IMR-90 (cell line): Measurements from ENCODE around the gene ASF1A. TPM values are rescaled to one million over a fixed set of nuclear protein-coding genes. Genes with fewer than 3 reads are reported as not detected.

ENCODE experiments used
- ATAC-seq: fragments of 200-7000 bp; cut with Tn5 transposase; 2 replicates; pipeline ENCODE4 v1.9.1; 2020; ENCODE audit warnings: low read depth, mild to moderate bottlenecking, moderate library complexity
- BruUV-seq: library from RNA; stranded (reverse); fragments of 400-500 nt; replicated peaks from 2 replicates; lab custom pipeline; 2021; lab: Mats Ljungman, UMichigan
- CTCF ChIA-PET: fragments of 300-600 bp; formaldehyde crosslinking; extraction: SDS; loops from one replicate; lab custom pipeline; 2021; ENCODE audit warnings: antibody characterized with exemption; lab: Yijun Ruan, JAX
- POLR2A ChIA-PET: fragments of 300-600 bp; sonication (Branson Sonifier 250); formaldehyde crosslinking; loops from one replicate; lab custom pipeline; 2022; ENCODE audit warnings: antibody characterized with exemption; ENCODE audit not compliant: unreplicated experiment; lab: Charles Lee
- DNase-seq: peaks from one replicate; pipeline ENCODE4 v3.0.0; 2013
- H2AFZ ChIP-seq: replicated peaks from 2 replicates; pipeline ENCODE3; 2013; ENCODE audit warnings: low read length, mild to moderate bottlenecking; ENCODE audit not compliant: poor library complexity
- H2AK5ac ChIP-seq: 2 replicates; pipeline ENCODE4 v1.6.1; 2013; ENCODE audit warnings: low read depth, low read length, inconsistent platforms
- H2AK9ac ChIP-seq: replicated peaks from 2 replicates; pipeline ENCODE3; 2013; ENCODE audit warnings: mild to moderate bottlenecking, low read depth, low read length, moderate library complexity; ENCODE audit not compliant: poor library complexity
- H2BK120ac ChIP-seq: 2 replicates; pipeline ENCODE4 v1.6.1; 2013; ENCODE audit warnings: low read depth, low read length, inconsistent platforms
- H2BK15ac ChIP-seq: 3 replicates; pipeline ENCODE4 v1.6.1; 2013; ENCODE audit warnings: low read depth, low read length, inconsistent platforms
- H2BK20ac ChIP-seq: 2 replicates; pipeline ENCODE4 v1.6.1; 2013; ENCODE audit warnings: low read depth, mild to moderate bottlenecking, inconsistent platforms, low read length, moderate library complexity
- H2BK5ac ChIP-seq: 2 replicates; pipeline ENCODE4 v1.6.1; 2013; ENCODE audit warnings: mild to moderate bottlenecking, low read depth, low read length, inconsistent platforms; ENCODE audit not compliant: poor library complexity, severe bottlenecking
- H3K14ac ChIP-seq: replicated peaks from 2 replicates; pipeline ENCODE4 v1.6.1; 2013; ENCODE audit warnings: low read depth, low read length, inconsistent platforms
- H3K18ac ChIP-seq: 2 replicates; pipeline ENCODE4 v1.6.1; 2013; ENCODE audit warnings: low read depth, low read length, control low read depth
- H3K23ac ChIP-seq: 2 replicates; pipeline ENCODE4 v1.6.1; 2013; ENCODE audit warnings: low read depth, low read length, inconsistent platforms
- H3K27ac ChIP-seq: 2 replicates; pipeline ENCODE4 v1.5.1; 2013; ENCODE audit warnings: mild to moderate bottlenecking, control low read depth, low read length; ENCODE audit not compliant: insufficient read depth
- H3K27me3 ChIP-seq: 2 replicates; pipeline ENCODE4 v1.6.1; 2013; ENCODE audit warnings: low read length; ENCODE audit not compliant: control insufficient read depth, insufficient read depth
- H3K36me3 ChIP-seq: 2 replicates; pipeline ENCODE4 v1.6.1; 2013; ENCODE audit warnings: low read length, mixed read lengths; ENCODE audit not compliant: control insufficient read depth, insufficient read depth
- H3K4ac ChIP-seq: 2 replicates; pipeline ENCODE4 v1.6.1; 2013; ENCODE audit warnings: low read depth, low read length, inconsistent platforms
- H3K4me1 ChIP-seq: 2 replicates; pipeline ENCODE4 v1.6.1; 2013; ENCODE audit warnings: low read length, mixed read lengths; ENCODE audit not compliant: control insufficient read depth, insufficient read depth
- H3K4me2 ChIP-seq: 2 replicates; pipeline ENCODE4 v1.6.1; 2013; ENCODE audit warnings: low read depth, mild to moderate bottlenecking, control low read depth, low read length, moderate library complexity
- H3K4me3 ChIP-seq: 2 replicates; pipeline ENCODE4 v1.5.1; 2013; ENCODE audit warnings: low read depth, mild to moderate bottlenecking, control low read depth, low read length, moderate library complexity; ENCODE audit not compliant: insufficient read depth
- H3K56ac ChIP-seq: 2 replicates; pipeline ENCODE4 v1.6.1; 2013; ENCODE audit warnings: low read length, inconsistent platforms; ENCODE audit not compliant: insufficient read depth; ENCODE audit errors: extremely low read depth
- H3K79me1 ChIP-seq, 2 experiments: 2 replicates each; pipeline ENCODE4 v1.6.1; 2013; ENCODE audit warnings: low read length in 2 of 2, inconsistent platforms in 1 of 2, low read depth in 1 of 2
- H3K9ac ChIP-seq: 2 replicates; pipeline ENCODE4 v1.6.1; 2013; ENCODE audit warnings: low read depth, low read length, control low read depth
- H3K9me1 ChIP-seq: 2 replicates; pipeline ENCODE4 v1.6.1; 2013; ENCODE audit warnings: low read length, inconsistent platforms; ENCODE audit not compliant: insufficient read depth
- H3K9me3 ChIP-seq: 2 replicates; pipeline ENCODE4 v1.6.1; 2013; ENCODE audit warnings: low read length; ENCODE audit not compliant: control insufficient read depth, insufficient read depth
- H4K20me1 ChIP-seq: 2 replicates; pipeline ENCODE4 v1.6.1; 2013; ENCODE audit warnings: low read length, inconsistent platforms; ENCODE audit not compliant: insufficient read depth
- H4K5ac ChIP-seq: 2 replicates; pipeline ENCODE4 v1.6.1; 2013; ENCODE audit warnings: mild to moderate bottlenecking, low read depth, low read length, control low read depth
- H4K8ac ChIP-seq, 2 experiments: 2 replicates each; pipeline ENCODE4 v1.6.1; 2013; ENCODE audit warnings: low read depth in 2 of 2, low read length in 2 of 2, control low read depth in 1 of 2, inconsistent platforms in 1 of 2
- H4K91ac ChIP-seq: 2 replicates; pipeline ENCODE4 v1.6.1; 2013; ENCODE audit warnings: low read depth, low read length, inconsistent platforms; ENCODE audit not compliant: insufficient read depth
- CEBPB ChIP-seq: IDR thresholded peaks from 2 replicates; pipeline ENCODE4 v1.6.1; 2012; ENCODE audit warnings: low read depth, low read length, improper control_type of control experiment
- RAD21 ChIP-seq: IDR thresholded peaks from 2 replicates; pipeline ENCODE4 v1.6.1; 2012; ENCODE audit warnings: low read length, improper control_type of control experiment
- SMC3 ChIP-seq: fragments of 150-350 bp; IDR thresholded peaks from 2 replicates; pipeline ENCODE4 v1.6.1; 2016; ENCODE audit warnings: low read depth, mild to moderate bottlenecking, antibody characterized with exemption, low read length, moderate library complexity
- WGBS, 2 experiments: methylation state at CpG; one replicate each; pipeline versions ENCODE4 v1.1.5 to v1.1.7; 2013; ENCODE audit warnings: missing lambda C conversion rate in 2 of 2; ENCODE audit not compliant: insufficient read length in 1 of 2; ENCODE audit errors: extremely low coverage in 2 of 2; 5-methylcytosine and 5-hydroxymethylcytosine counted together
- dilution Hi-C: fragments of 300-500 bp; cut with HindIII; formaldehyde crosslinking; loops from one replicate; pipeline ENCODE4 v1.14.3; 2018; ENCODE audit warnings: low sequenced_read_pairs; ENCODE audit not compliant: unreplicated experiment
- in situ Hi-C: fragments of 300-500 bp; cut with MboI; formaldehyde crosslinking; loops from 3 replicates; pipeline ENCODE4 v1.14.3; 2019; ENCODE audit warnings: low sequenced_read_pairs, inconsistent platforms, mixed read lengths
- intact Hi-C: fragments of 100-400 bp; cut with micrococcal nuclease; formaldehyde crosslinking; loops from 2 replicates; pipeline ENCODE4 v1.10.0; 2022
- polyA plus RNA-seq, 3 experiments: library from polyadenylated mRNA; depleted of rRNA; stranded (reverse); fragments of >200 nt; gene quantifications; 2 replicates each; pipeline ENCODE4 v1.2.3, GENCODE V29; 2012; ENCODE audit warnings: low replicate concordance in 1 of 3
- total RNA-seq: library from RNA; depleted of rRNA; stranded (reverse); fragments of >200 nt; gene quantifications from 2 replicates; pipeline ENCODE4 v1.2.3, GENCODE V29; 2012

ASF1A gene
- total and polyA plus RNA-seq, 2 of the 4 experiments (the other 2 are of a cell fraction), result 10.1 to 11.1 TPM

- no CpG with 5 or more reads among the region's 2 CpGs for WGBS, 2 experiments
- Histone ChIP-seq H3K14ac (no peak overlapping the region), H3K9ac (no peak overlapping the region), H2BK20ac (no peak overlapping the region), H3K36me3 (peaks cover 16% of the 10 kb centered on the region), H2BK15ac (no peak overlapping the region), H3K27ac (no peak overlapping the region), H2BK120ac (no peak overlapping the region), H4K91ac (no peak overlapping the region), H3K4me1 (0 out of 2 replicates have a peak, but pooled peaks cover 2% of the 10 kb centered on the region), H3K79me1 (no peaks in the 10 kb centered on the region), H3K9me1 (peaks cover 3% of the 10 kb centered on the region; the same call in 1 of the 2 replicates), H3K27me3 (no peaks in the 10 kb centered on the region), H3K56ac (no peak overlapping the region), H2BK5ac (no peak overlapping the region), H2AK5ac (no peak overlapping the region), H4K20me1 (no peaks in the 10 kb centered on the region), H3K23ac (no peak overlapping the region), H4K8ac (no peak overlapping the region), H3K4me3 (no peak overlapping the region), H3K4me2 (no peak overlapping the region), H2AK9ac (no peak overlapping the region), H3K4ac (no peak overlapping the region), H2AFZ (no peak overlapping the region), H3K9me3 (no peaks in the 10 kb centered on the region), H3K18ac (no peak overlapping the region), H4K5ac (no peak overlapping the region)
- in situ Hi-C loops (no loop called here), dilution Hi-C loops (no loop called here), intact Hi-C loops (no loop called here)
- POLR2A ChIA-PET, result no interaction called here
- no TSS peak for BruUV-seq
- peak; percentile 34 for DNase-seq
- CTCF ChIA-PET, result no interaction called here
- ATAC-seq, result peak; percentile 48
- TF ChIP-seq RAD21 (no peak), CEBPB (peak; percentile 56; the same call in 1 of the 2 replicates), SMC3 (no peak)
Measured at GRCh38 chr6:118918329-118918725, 24.4 kb downstream of the ASF1A start.
